Thoracic aorta (tissue), 2 donors: Measurements from ENCODE around the gene TAGLN. TPM values are rescaled to one million over a fixed set of nuclear protein-coding genes. Genes with fewer than 3 reads are reported as not detected.

Experiments used
- ATAC-seq: fragments of 150-250 bp; one replicate; pipeline ENCODE4 v1.8.0; 2017; ENCODE audit warnings: low read depth; ENCODE audit not compliant: insufficient number of reproducible peaks, low FRiP score
- DNase-seq: peaks from one replicate; pipeline ENCODE4 v3.0.0-alpha.2; 2020; ENCODE audit warnings: low spot score
- H3K27ac ChIP-seq, 2 donors: fragments of 200-600 bp; sonication (generic); 1 replicate in 1 of 2; 2 replicates in 1 of 2; pipeline ENCODE4 v1.5.1; 2016; ENCODE audit warnings: mild to moderate bottlenecking in 2 of 2, moderate library complexity in 2 of 2
- H3K27me3 ChIP-seq: fragments of 200-600 bp; sonication (generic); replicated peaks from 2 replicates; pipeline ENCODE4 v1.6.0; 2016; ENCODE audit warnings: mild to moderate bottlenecking; ENCODE audit not compliant: insufficient read depth
- H3K36me3 ChIP-seq: fragments of 200-600 bp; sonication (generic); one replicate; pipeline ENCODE4 v1.5.1; 2016
- H3K4me1 ChIP-seq, 2 donors: fragments of 200-600 bp; sonication (generic); 1 replicate in 1 of 2; 2 replicates in 1 of 2; pipeline versions ENCODE4 v1.5.1 to v1.6.0; 2016; ENCODE audit warnings: low read depth in 2 of 2, mild to moderate bottlenecking in 1 of 2; ENCODE audit not compliant: control insufficient read depth in 1 of 2
- H3K4me3 ChIP-seq: fragments of 200-600 bp; sonication (generic); 2 replicates; pipeline ENCODE4 v1.5.1; 2016; ENCODE audit warnings: mild to moderate bottlenecking
- H3K9me3 ChIP-seq: fragments of 200-600 bp; sonication (generic); 2 replicates; pipeline ENCODE4 v1.5.1; 2016
- CTCF ChIP-seq: fragments of 200-600 bp; sonication (generic); IDR thresholded peaks from one replicate; pipeline ENCODE4 v1.5.1; 2019; ENCODE audit warnings: antibody characterized with exemption
- total RNA-seq, 2 donors: library from RNA; depleted of rRNA; stranded (reverse); fragments of >200 nt; gene quantifications; one replicate each; pipeline versions ENCODE4 v1.1.0 to v1.2.3, GENCODE V29; 2016

TAGLN gene
- total RNA-seq, 2 donors from 2014 or later: 6,975 to 13,974 TPM

GRCh38 chr11:117160826-117161225 is 38.3 kb upstream of the TAGLN start:
- Histone ChIP-seq H3K27ac (no peak overlapping the region), H3K4me3 (no peak overlapping the region), H3K4me1 (peaks cover 0 to 3% of the 10 kb centered on the region in 2 donors), H3K9me3 (no peaks in the 10 kb centered on the region), H3K27me3 (no peaks in the 10 kb centered on the region), H3K36me3 (peaks cover 41% of the 10 kb centered on the region)
- TF ChIP-seq CTCF: no peak
- ATAC-seq: no peak
- DNase-seq: no peak

GRCh38 chr11:117166491-117166890 is 32.7 kb upstream of the TAGLN start:
- H3K36me3 ChIP-seq: peaks cover 57% of the 10 kb centered on the region
- H3K9me3 ChIP-seq: no peaks in the 10 kb centered on the region
- no peak overlapping the region for H3K27ac ChIP-seq
- H3K27me3 ChIP-seq: no peaks in the 10 kb centered on the region
- no peaks in the 10 kb centered on the region for H3K4me1 ChIP-seq
- ATAC-seq: no peak
- H3K4me3 ChIP-seq: no peak overlapping the region
- TF ChIP-seq CTCF: no peak
- no peak for DNase-seq

GRCh38 chr11:117169736-117170135 is 29.4 kb upstream of the TAGLN start:
- no peak for TF ChIP-seq CTCF
- DNase-seq: no peak
- Histone ChIP-seq H3K27me3 (no peaks in the 10 kb centered on the region), H3K9me3 (no peaks in the 10 kb centered on the region), H3K4me1 (no peaks in the 10 kb centered on the region), H3K27ac (no peak overlapping the region), H3K36me3 (peaks cover 26% of the 10 kb centered on the region), H3K4me3 (no peak overlapping the region)
- ATAC-seq: no peak

GRCh38 chr11:117170210-117170609 is 29.0 kb upstream of the TAGLN start:
- Histone ChIP-seq H3K36me3 (peaks cover 26% of the 10 kb centered on the region), H3K4me1 (no peaks in the 10 kb centered on the region), H3K27ac (no peak overlapping the region), H3K4me3 (no peak overlapping the region), H3K9me3 (no peaks in the 10 kb centered on the region), H3K27me3 (no peaks in the 10 kb centered on the region)
- no peak for TF ChIP-seq CTCF
- ATAC-seq (no peak), DNase-seq (no peak)

- Histone ChIP-seq H3K9me3 (no peaks in the 10 kb centered on the region), H3K4me3 (no peak overlapping the region), H3K27me3 (no peaks in the 10 kb centered on the region), H3K27ac (no peak overlapping the region), H3K4me1 (peaks cover 0 to 2% of the 10 kb centered on the region in 2 donors), H3K36me3 (peaks cover 21% of the 10 kb centered on the region)
- DNase-seq (no peak), ATAC-seq (no peak)
- TF ChIP-seq CTCF: no peak
Observed at GRCh38 chr11:117171007-117171403, 28.2 kb upstream of the TAGLN start.
